Stimulated activated CD4-positive, alpha-beta T cell treated with anti-CD3 and anti-CD28 coated beads, Interleukin-4, amount 100 ng/mL, for 4 hours (primary cell): ENCODE data around the gene GPR89A.
"Not testable (repeated sequence)": the region's sequence is repeated elsewhere in the genome, so short reads cannot be mapped to it uniquely, and the experiment has no call there.

Experiments
- DNase-seq, 2 experiments: peaks; one replicate each; pipeline ENCODE4 v3.0.0-alpha.2; 2020

Gene GPR89A

DNA sequence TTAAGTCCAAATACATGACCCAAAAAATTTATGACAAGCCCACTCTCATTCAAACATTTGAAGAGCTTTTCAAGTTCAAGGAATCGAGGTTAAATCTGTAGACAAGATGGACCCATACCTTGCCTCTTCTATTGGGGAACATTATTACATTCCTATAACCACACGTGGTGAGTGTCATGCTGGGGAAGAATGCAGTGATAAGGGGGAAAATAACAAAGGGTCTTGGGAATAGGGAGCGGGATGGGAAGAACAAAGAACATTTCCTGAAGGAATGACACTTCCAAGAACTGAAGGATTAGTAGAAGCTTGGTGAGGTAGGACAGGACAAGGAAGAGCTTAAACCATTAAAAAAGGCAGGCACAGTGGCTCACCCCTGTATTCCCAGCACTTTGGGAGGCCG lies 80.5 kb downstream of the GPR89A start:
- no peak for DNase-seq

DNA sequence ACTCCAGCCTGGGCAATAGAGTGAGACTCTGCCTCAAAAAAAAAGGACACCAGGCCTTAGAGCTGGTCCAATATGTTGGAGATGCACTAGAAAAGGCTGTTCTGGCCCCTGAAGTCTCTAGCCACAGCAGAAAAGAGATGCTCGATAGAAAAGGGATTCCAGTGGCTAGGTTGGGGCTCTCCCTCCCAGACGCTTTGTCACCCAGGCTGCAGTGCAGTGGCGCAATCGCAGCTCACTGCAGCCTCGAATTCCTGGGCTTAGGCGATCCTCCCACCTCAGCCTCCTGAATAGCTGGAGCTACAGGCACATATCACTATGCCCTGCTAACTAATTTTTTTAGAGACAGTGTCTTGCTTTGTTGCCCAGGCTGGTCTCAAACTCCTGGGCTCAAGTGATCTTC lies 81.1 kb downstream of the GPR89A start:
- no peak for DNase-seq

DNA sequence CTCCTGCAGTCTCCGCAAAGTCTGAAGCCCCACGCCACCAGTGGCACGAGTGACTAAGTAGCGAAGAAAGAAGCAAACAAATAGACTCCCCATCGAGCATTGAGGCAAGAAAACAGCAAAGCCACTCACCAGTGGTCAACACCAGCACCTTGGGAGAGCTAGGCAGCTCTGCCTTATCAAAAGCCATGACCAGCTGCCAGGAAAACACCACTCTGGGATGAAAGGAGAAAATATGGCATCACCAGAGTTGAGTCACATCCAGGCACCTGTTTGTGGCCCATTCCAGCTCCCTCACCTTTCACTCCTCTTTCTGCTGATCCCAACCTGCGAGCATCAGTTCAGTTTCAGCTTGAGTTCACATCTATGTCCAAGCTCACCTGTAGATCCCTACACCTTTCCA lies 82.1 kb downstream of the GPR89A start:
- no peak for DNase-seq

DNA sequence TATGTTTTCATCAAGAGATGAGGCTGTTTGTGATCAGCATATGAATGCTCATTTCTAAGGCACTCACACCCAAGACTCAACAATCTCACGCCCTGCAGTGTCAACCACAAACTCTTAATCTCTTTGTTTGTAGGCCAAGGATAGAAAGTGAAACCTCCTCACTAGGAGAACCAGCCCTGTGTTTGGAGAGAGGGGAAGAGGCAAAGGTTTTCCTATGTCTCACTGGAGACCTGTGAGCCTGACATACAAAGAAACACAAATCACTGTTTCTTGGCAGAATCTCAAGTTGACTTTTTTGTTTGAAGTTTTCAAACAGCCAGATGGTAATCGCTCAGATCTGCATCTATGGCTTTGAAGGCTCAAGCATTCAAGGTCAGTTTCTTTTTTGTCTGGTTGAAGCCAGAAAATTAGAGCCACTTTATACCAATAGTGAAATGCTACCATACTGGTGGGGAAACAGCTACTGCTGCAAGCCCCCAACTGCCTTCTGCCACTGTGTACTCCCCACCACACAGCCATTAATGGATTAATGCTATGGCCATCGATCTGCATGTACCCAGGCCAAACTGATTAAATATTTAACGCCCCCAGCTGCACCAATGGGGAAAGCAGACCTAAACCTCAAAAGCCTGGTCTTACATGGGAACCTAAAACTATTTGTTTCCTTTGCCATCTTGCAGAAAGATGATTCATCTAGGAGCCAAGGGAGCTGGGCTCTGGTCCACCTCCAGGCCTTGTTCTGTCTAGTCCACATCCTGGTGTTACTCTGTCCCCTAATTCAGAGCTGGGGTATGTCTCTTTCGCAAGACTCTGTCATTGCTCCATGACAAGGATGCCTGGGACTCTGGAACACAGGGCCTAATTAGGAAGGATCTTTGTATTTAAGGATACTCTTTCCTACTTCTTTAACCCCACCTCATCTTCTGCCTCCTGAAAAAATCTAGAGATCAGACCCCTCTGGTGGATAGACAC lies 83.1 kb downstream of the GPR89A start:
- peak in 1 of 2 experiments; percentile 18 for DNase-seq

DNA sequence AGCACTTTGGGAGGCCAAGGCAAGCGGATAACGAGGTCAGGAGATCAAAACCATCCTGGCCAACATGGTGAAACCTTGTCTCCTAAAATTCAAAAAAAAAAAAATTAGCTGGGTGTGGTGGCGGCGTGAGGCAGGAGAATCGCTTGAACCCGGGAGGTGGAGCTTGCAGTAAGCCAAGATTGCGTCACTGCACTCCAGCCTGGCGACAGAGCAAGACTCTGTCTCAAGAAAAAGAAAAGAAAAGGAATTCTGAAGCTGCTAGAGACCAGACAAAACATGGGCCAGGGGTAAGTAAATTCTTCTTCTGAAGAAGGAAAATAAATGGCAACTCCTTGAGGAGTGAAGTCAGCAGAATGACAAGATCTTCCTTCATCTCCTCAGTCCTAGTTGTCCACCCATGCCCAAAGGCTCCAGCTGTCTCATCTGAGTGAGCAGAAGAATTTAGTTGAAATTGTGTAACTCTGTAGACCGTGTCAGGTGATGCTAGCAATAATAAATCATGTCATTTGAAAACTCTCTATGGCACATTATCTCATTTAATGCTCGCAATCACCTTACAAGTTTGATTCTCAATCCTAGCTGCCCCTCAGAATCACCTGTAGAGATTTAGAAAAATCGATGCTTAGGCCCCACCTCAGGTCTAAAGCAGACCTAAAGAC lies 85.1 kb downstream of the GPR89A start:
- DNase-seq, result no peak

DNA sequence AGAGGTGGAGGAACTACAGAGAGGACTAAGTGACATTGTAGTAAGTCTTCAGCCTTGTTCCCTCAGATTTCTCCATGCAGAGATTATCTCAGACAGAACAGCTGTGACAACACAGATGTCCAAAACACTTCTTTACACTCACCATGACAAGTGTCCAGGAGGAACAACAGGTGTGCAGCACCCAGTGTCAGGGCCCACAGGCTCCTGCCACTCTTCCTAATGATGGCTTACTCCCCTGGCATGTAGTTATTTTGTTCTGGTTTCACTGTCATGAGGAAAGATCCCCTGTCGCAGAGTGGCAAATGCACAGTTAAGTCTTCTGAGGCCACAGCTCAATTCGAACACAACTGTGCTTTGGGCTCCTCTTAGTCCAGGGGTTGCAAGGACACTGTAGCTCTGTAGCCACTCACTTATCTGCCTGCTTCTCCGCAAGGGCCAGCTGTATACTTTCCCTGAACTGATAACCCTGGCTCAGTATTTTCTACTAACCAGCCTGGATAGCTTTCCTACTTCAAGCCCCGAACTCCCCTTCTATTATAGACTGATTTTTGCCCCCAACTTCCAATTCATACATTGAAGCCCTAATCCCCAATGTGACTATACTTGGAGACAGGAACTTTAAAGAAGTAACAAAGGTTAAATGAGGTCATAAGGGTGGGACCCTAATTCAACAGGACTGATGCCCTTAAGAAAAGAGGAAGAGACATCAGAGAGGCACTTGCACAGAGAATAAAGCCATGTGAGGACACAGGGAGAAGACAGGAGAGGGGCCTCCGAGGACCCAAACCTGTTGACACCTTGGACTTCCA lies 88.2 kb downstream of the GPR89A start:
- DNase-seq, result no peak

DNA sequence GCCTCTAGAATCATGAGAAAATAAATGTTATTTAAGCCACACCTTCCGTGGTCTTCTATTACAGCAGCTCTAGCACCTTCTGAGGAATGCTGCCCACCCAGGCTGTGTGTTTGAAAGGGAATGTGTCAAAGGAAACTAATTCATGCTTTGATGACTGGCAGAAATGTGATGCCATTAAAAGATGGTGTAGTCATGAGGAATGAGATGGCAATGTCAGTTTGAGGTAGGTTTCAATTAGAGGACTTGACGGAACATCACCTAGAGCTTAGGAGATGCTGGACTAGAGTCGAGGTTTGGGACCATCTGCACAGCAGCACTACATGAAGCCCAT lies 88.8 kb downstream of the GPR89A start:
- DNase-seq, result no peak

DNA sequence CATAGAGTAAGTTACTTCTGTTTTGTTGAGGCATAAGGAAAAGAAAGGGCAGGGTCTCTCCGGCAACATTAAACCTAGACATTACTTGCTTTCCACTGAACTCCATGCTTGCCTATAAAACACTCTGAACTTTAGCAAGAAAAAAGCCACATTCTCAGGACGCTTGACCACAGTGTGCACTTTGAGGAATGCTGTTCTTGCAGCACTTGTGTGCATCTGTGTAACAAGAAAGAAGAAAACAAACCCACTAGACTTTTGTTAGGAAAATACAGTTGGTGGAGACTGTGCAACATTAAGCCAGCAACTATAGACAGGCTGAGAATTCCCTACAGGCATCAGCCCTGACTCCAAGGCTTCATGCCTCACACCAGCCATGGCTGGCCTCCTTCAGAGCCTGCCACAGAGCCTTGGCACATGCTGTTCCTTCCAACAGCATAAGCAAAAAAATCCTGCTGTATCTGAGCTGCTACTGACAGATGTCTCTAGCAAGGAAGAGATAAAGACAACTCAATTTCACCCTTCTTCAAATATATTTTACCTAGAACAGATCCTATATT lies 93.6 kb downstream of the GPR89A start:
- DNase-seq, result no peak

DNA sequence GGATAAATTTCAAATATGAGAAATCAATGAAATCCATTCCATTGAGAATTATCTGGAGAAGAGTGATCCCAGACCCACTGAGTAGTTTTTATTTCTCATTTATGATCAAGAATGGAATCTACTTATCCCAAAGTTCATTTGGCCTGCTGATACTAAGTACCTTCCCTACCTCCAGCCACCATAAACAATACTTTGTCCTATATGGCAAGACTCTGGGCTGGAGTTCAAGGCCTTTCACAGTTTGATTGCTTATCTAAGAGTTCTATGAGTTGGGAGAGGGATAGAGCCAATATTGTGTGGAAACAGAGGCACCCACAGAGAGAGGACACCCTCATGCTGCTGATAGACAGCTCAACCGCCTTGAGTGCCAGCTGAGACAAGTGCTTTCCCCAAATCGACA lies 94.3 kb downstream of the GPR89A start:
- no peak for DNase-seq

DNA sequence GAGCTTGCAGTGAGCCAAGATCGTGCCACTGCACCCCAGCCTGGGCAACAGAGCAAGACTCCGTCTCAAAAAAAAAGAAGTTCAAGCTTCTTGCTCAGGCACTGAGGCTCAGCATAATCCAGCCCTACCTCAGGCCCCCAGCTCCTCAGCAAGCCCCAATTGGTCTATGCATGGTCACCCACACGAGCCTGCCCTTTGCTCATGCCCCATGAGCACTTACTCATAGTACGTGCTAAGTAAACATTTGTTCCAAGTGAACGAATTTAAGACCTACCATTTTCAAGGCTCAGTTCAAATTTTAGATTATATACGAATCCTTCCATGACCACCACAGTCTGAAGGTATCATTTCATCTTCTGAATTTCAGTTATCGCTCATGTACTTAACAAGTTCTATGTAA lies 95.0 kb downstream of the GPR89A start:
- no peak for DNase-seq

DNA sequence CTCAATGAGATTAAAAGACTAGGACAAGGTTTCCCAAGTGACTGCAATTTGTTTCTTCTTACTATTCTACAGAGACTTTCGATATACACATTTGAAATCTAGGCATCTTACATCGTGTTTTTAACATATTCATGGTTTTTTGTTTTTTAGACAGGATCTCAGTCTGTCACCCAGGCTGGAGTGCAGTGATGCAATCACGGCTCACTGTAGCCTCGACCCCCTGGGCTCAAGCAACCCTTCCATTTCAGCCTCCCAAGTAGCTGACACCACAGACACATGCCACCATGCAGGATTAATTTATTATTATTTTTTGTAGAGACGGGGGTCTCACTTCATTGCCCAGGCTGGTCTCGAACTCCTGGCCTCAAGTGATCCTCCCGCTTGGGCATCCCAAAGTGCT lies 97.8 kb downstream of the GPR89A start:
- no peak for DNase-seq

DNA sequence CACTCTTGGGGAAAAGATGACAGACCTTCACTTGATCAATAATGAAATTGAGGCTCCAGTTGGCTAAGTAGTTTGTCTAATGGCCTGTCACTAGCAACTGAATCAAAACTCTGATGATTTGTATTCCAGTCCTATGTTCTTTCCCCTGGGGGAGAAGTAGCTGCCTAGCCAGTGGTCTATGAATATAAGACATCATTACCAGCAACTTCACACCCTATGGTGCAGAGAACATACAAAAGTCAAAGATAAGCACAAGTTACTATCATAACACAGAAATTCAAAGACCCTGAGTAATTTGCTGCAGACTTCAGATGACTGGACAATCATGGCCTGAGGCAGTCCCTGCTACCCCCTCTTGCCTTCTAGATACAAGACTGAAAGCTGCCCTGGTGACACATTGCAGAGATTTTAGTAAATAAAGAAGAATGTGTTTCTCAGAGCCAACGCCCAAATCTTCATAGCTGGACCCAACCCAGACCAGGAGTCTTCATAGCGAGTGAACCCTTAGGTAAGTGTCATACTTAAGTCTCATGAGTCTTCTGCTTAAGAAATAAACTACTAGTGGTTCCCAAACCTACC lies 98.4 kb downstream of the GPR89A start:
- no peak for DNase-seq

DNA sequence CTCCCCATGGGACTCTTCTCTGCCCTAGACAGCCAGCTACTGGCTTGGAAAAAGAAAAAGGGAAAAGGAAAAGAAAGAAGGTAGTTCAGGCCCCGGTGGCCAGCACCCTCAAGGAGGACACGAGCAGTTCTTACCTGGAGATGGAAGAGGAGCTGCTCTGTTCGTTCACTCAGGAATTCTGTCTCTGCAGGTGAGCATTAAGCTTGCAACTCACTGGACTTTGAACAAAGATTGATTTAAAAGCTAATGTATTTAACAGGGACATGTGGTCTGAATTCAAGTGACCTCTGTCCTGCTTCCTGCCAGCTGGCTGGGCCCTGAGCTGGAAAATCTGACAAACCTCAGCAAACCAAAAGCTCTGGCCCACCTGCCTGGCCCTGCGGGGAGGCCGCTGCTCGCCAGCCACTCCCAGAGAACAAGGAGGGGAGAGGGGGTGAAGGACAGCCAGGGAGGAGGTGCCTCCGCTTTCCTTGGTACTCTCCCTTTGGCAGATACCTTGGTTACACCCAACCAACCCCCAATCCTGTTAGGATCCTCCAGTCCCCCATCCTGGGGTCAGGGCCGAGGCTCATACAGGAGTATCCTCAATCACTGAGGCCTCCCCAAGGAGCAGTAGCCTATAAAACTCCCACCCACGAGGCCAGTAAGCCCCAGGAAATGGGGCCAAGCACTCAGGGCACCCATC lies 99.5 kb downstream of the GPR89A start, which contains the start of gene PDZK1:
TSS of gene PDZK1 (minus strand) at position 186 of the 685 bp plus-strand sequence. CDS start 19,347 bp downstream, outside the sequence.
- no peak for DNase-seq

DNA sequence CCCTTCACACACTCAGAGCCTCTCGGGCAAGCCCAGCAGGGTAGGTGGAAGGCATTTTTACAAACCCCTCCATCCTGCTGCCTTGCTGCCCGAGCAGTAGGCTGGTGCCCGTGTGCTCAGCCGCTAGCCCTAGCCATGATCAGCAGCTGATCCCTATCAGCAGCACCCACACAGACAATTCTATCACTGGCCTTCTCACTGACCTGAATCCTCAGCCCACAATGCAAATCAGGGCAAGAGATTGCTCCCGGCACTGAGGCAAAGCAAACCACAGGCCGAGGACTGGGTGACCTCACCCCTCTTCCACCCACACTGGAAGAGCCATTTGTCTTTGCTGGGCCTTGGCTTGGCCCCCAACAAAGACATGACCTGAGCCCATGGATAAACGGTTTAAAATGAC lies 100.3 kb downstream of the GPR89A start:
- DNase-seq, result no peak

DNA sequence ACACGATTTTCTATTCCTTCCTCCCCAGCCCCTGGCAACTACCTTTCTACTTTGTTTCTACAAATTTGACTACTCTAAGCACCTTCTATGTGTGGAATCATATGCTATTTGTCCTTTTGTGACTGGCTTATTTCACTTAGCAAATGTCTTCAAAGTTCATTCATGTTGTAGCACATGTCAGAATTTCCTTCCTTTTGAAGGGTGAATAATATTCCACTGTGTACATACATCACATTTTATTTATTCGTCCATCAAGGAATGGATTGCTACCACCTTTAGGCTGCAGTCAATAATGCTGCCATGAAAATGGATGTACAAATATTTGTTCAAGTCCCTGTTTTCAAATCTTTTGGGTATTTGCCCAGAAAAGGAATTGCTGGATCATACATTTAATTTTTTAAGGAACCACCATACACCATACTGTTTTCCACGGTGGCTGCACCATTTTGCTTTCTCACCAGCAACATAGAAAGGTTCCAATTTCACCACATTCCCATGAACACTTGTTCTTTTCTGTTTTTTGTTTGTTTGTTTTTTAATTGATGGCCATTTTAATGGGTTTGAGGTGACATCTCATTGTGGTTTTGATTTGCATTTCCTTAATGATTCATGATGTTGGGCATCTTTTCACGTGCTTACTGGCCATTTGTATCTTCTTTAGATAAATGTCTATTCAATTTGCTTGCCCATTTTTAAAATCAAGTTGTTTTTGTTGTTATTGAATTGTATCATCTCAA lies 102.7 kb downstream of the GPR89A start:
- no peak for DNase-seq

DNA sequence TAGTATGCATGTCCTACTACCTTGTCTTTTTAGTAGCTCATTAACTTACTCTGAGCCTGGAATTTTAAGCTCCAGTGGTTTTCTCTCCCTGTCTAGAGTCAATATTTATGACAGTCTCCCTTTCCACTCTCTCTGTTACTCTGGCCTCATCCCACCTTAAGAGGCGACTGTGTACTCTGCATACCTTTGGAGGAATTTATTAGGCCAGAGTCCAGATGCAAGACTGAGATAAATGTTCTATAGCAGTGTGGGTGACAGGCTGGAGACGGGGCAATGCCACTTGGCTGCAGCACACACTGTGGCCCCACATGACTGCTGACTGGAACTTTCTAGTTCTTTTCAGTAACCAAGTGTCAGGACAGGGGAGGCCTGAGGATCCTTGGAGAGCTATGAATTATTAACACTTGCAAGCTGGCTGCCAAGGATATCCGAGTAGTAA lies 103.4 kb downstream of the GPR89A start:
- DNase-seq, result no peak

DNA sequence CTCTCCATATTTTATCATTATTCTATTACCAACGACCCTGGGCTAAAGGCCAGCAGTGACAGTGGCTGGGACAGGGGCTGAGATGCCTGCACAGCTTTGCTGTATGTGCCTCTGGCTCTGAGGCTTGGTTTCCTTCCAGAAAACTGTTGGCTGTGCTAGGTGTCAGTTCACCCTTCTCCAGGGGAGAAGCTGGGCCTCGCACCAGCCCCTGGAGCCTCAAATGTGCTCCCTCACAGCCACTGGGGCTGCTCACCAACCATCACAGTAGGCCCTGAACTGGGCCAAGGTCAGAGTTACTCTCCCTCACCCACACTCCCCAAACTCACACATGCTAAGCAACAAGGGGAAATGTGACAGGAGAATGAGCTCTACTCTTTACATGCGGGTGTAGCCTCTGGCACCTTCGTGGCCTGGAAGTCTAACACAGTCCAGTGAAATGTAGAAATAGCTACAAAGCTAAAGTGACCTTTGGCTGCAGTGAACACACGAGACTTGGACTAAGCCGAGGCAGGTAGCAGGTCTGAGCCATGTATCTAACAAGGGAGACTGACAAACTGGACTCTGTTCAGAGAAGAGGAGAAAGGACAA lies 106.8 kb downstream of the GPR89A start:
- no peak for DNase-seq

DNA sequence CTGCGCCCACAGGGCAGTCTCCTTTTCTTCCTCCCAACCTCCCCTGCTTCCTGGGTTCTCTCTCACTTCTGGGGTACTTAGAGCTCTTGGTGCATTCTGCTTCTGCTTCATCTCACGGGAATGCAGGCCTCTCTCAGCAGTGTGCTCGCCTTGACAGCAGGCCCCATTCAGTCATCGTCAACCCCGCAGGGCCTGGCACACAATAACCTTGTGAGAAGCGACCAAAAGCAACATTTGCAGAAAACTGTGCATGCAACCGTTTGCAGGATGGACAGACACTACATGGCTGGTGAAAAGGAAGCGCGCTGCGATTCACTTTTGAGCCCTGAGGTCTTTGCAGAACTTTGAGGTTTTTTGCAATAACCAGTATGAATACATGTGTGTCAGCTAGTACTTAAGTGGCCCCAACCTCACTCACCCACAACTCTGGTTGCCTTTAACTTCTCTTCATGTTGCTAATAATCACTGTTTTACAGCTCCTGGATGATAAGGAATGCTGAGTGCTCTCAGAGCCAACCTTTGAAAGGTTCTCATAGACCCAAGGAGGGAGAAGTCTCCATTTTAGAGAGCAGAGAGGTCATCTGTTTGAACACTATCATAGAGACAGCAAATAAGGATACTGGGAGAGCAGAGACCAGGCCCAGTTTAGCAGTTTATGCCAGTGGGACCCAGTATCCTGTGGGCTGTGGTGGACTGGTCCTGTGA lies 109.0 kb downstream of the GPR89A start:
- no peak for DNase-seq

DNA sequence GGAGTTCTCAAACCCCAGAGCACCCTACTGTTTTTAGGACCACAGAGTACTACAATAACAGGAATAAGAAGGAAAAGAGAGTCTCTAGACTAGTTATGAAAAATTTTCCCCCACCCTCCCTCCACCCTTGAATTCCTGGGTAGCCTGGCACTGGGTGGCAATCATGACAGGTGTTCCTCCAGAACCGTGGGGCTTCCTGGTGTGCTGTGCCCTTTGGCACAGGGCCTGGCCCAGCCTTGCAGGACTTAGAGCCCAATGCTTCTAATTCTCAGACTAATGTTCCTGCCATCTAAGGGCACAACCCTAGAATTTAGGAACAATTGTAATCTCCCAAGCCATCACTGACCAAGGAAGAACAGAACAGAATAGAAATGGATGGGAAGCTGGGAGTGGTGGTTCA lies 110.0 kb downstream of the GPR89A start:
- DNase-seq, result no peak

DNA sequence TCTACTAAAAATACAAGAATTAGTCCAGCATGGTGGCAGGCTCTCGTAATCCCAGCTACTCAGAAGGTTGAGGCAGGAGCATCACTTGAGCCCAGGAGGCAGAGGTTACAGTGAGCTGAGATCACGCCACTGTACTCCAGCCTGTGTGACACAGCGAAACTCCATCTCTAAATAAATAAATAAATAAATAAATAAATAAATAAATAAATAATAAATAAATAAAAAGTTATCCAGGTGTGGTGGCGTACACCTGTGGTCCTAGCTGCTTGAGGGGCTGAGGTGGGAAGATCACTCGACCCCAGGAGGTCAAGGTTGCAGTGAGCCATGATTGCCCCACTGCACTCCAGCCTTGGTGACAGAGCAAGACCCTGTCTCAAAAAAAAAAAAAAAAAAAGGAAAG lies 110.7 kb downstream of the GPR89A start:
- DNase-seq, result not testable (repeated sequence)
